ENCODE results near the gene TOB2. TPM values are rescaled to one million over a fixed set of nuclear protein-coding genes. Genes with fewer than 3 reads are reported as not detected.

The TOB2 gene
- polyA plus RNA-seq, 1 donor from 2014 or later, result 8.2 TPM

GRCh38 chr22:41487037-41487935, 40.7 kb upstream of the TOB2 start:
- no peak overlapping the region for H3K4me3 ChIP-seq (ENCODE audit: low read length)
- H3K79me2 ChIP-seq (replicated peaks; ENCODE audit: insufficient read depth, low read length), result peaks cover 56% of the 10 kb centered on the region
- H3K27ac ChIP-seq (ENCODE audit: low read length), result no peak overlapping the region
- no peaks in the 10 kb centered on the region for H3K27me3 ChIP-seq (ENCODE audit: insufficient read depth, low read depth, low read length)
- no peak for TF ChIP-seq SMC3 (conservative IDR thresholded peaks at IDR 0.05; ENCODE audit: poor library complexity)
- no peak for TF ChIP-seq MXI1 (conservative IDR thresholded peaks at IDR 0.05; ENCODE audit: poor library complexity, severe bottlenecking)
- no peak for TF ChIP-seq POLR2AphosphoS5 (IDR thresholded peaks at IDR 0.05)
- no peak for TF ChIP-seq TAF1 (IDR thresholded peaks at IDR 0.05; ENCODE audit: low read depth)
- TF ChIP-seq CTCF (IDR thresholded peaks at IDR 0.05; ENCODE audit: poor library complexity, severe bottlenecking), result no peak
- TF ChIP-seq EZH2 (IDR thresholded peaks at IDR 0.05; ENCODE audit: borderline replicate concordance, insufficient read depth, low read length, poor library complexity, severe bottlenecking), result no peak
- no peak for TF ChIP-seq RAD21 (conservative IDR thresholded peaks at IDR 0.05)
- no peak for TF ChIP-seq REST (IDR thresholded peaks at IDR 0.05; ENCODE audit: borderline replicate concordance)
- TF ChIP-seq EP300 (conservative IDR thresholded peaks at IDR 0.05; ENCODE audit: poor library complexity, severe bottlenecking), result no peak
- H3K9me3 ChIP-seq (ENCODE audit: low read length), result no peaks in the 10 kb centered on the region
- H4K20me1 ChIP-seq (ENCODE audit: insufficient read depth), result no peaks in the 10 kb centered on the region
- H3K4me2 ChIP-seq (ENCODE audit: low read length), result no peak overlapping the region
- no peak overlapping the region for H3K9ac ChIP-seq (ENCODE audit: low read length)
- no peaks in the 10 kb centered on the region for H3K36me3 ChIP-seq (ENCODE audit: insufficient read depth, low read length)
- no peak overlapping the region for H2AFZ ChIP-seq (ENCODE audit: low read depth, low read length)
- no peaks in the 10 kb centered on the region for H3F3A ChIP-seq (ENCODE audit: insufficient read depth, low read length, poor library complexity, severe bottlenecking)
- H3K9me2 ChIP-seq (ENCODE audit: insufficient read depth, low read length), result no peaks in the 10 kb centered on the region

GRCh38 chr22:41485033-41485432, 38.4 kb upstream of the TOB2 start:
- no peaks in the 10 kb centered on the region for H3K9me3 ChIP-seq (ENCODE audit: low read length)
- no peak overlapping the region for H2AFZ ChIP-seq (ENCODE audit: low read depth, low read length)
- no peak overlapping the region for H3K4me2 ChIP-seq (ENCODE audit: low read length)
- H3K36me3 ChIP-seq (ENCODE audit: insufficient read depth, low read length), result no peaks in the 10 kb centered on the region
- H3K27ac ChIP-seq (ENCODE audit: low read length), result no peak overlapping the region
- H3K4me3 ChIP-seq (ENCODE audit: low read length), result no peak overlapping the region
- H3K79me2 ChIP-seq (replicated peaks; ENCODE audit: insufficient read depth, low read length), result peaks cover 72% of the 10 kb centered on the region
- TF ChIP-seq TAF1 (IDR thresholded peaks at IDR 0.05; ENCODE audit: low read depth) (no peak), CTCF (IDR thresholded peaks at IDR 0.05; ENCODE audit: poor library complexity, severe bottlenecking) (no peak), RAD21 (conservative IDR thresholded peaks at IDR 0.05) (no peak), POLR2AphosphoS5 (IDR thresholded peaks at IDR 0.05) (no peak), EP300 (conservative IDR thresholded peaks at IDR 0.05; ENCODE audit: poor library complexity, severe bottlenecking) (no peak), REST (IDR thresholded peaks at IDR 0.05; ENCODE audit: borderline replicate concordance) (no peak), EZH2 (IDR thresholded peaks at IDR 0.05; ENCODE audit: borderline replicate concordance, insufficient read depth, low read length, poor library complexity, severe bottlenecking) (no peak), SMC3 (conservative IDR thresholded peaks at IDR 0.05; ENCODE audit: poor library complexity) (no peak)
- no peaks in the 10 kb centered on the region for H3K9me2 ChIP-seq (ENCODE audit: insufficient read depth, low read length)
- no peaks in the 10 kb centered on the region for H3F3A ChIP-seq (ENCODE audit: insufficient read depth, low read length, poor library complexity, severe bottlenecking)
- no peaks in the 10 kb centered on the region for H3K27me3 ChIP-seq (ENCODE audit: insufficient read depth, low read depth, low read length)
- H4K20me1 ChIP-seq (ENCODE audit: insufficient read depth), result no peaks in the 10 kb centered on the region
- H3K9ac ChIP-seq (ENCODE audit: low read length), result no peak overlapping the region
